Umbilical cord (tissue), 2 donors: ENCODE data around the gene VASH1. TPM values are rescaled to one million over a fixed set of nuclear protein-coding genes. Genes with fewer than 3 reads are reported as not detected.

ENCODE experiments used
- DNase-seq: peaks from one replicate; pipeline ENCODE4 v3.0.0-alpha.2; 2015; ENCODE audit warnings: low spot score
- total RNA-seq: library from RNA; depleted of rRNA; stranded (reverse); fragments of >200 nt; gene quantifications from one replicate; pipeline ENCODE4 v1.2.3, GENCODE V29; 2014; ENCODE audit warnings: low replicate concordance; ENCODE audit not compliant: insufficient read depth

VASH1 gene
- total RNA-seq, 1 donor from 2014 or later: 17.3 TPM

- no peak for DNase-seq
These were observed 10.2 kb downstream of the VASH1 start for GRCh38 chr14:76771437-76771980.

- peak; percentile 92 for DNase-seq
These were observed 11.3 kb downstream of the VASH1 start for GRCh38 chr14:76772300-76773187.

- DNase-seq: peak; percentile 89
These were observed 12.1 kb downstream of the VASH1 start for GRCh38 chr14:76773188-76773885.

- no peak for DNase-seq
These were observed 12.9 kb downstream of the VASH1 start for GRCh38 chr14:76773956-76774820.

GRCh38 chr14:76774821-76775694 lies 13.8 kb downstream of the VASH1 start:
- no peak for DNase-seq

GRCh38 chr14:76775695-76776427 lies 14.6 kb downstream of the VASH1 start:
- no peak for DNase-seq

- no peak for DNase-seq
These were observed 15.4 kb downstream of the VASH1 start for GRCh38 chr14:76776428-76777251.

- DNase-seq: no peak
These were observed 16.5 kb downstream of the VASH1 start for GRCh38 chr14:76777721-76778120.

GRCh38 chr14:76778546-76779215 lies 17.4 kb downstream of the VASH1 start:
- no peak for DNase-seq

- no peak for DNase-seq
These were observed 18.2 kb downstream of the VASH1 start for GRCh38 chr14:76779221-76780057.

- no peak for DNase-seq
These were observed 18.7 kb downstream of the VASH1 start for GRCh38 chr14:76780058-76780345.

- DNase-seq: no peak
These were observed 19.1 kb downstream of the VASH1 start for GRCh38 chr14:76780360-76780759.

- DNase-seq: no peak
These were observed 19.8 kb downstream of the VASH1 start for GRCh38 chr14:76780875-76781647.

GRCh38 chr14:76781648-76782051 lies 20.4 kb downstream of the VASH1 start:
- DNase-seq: no peak

GRCh38 chr14:76782115-76782884 lies 21.0 kb downstream of the VASH1 start:
- no peak for DNase-seq
